Measurements from ENCODE around the gene KIF3A. TPM values are rescaled to one million over a fixed set of nuclear protein-coding genes. Genes with fewer than 3 reads are reported as not detected.

KIF3A gene
- total RNA-seq, 4 donors from 2014 or later: 2.2 to 7.6 (median 4.6) TPM

- no peak for DNase-seq
- 66 to 75% methylated on average over 4 of the region's 4 CpGs for WGBS, 2 donors
These were observed 85.4 kb downstream of the KIF3A start for GRCh38 chr5:132651838-132652469.

DNA sequence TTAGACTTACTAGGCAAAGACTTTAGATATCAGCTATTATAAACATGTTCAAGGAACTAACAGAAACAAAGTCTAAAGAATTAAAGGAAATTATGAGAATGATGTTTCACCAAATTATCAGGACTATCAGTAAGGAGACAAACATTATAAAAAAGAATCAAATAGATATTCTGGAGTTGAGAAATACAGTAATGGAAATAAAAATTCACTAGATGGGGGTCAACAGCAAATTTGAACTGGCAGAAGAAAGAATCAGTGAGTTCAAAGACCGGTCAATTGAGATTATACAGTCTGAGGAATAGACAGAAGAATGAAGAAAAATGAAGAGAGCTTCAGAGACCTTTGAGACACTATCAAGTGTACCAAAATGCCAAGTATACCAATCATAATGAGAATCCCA lies 89.0 kb downstream of the KIF3A start:
- peaks cover 0 to 9% (median 0%) of the 10 kb centered on the region in 3 donors for H3K9me3 ChIP-seq
- intact Hi-C loops (cut with DNase I): no loop called here
- H3K27ac ChIP-seq: no peak overlapping the region
- H3K4me1 ChIP-seq: no peaks in the 10 kb centered on the region
- H3K4me3 ChIP-seq: no peak overlapping the region
- TF ChIP-seq POLR2A (IDR thresholded peaks at IDR 0.05) (no peak), CTCF (IDR thresholded peaks at IDR 0.05) (no peak)
- 94 to 100% methylated on average over 1 of the region's 1 CpG for WGBS, 2 donors
- DNase-seq: no peak
- peaks cover 0 to 10% (median 0%) of the 10 kb centered on the region in 4 donors for H3K27me3 ChIP-seq
- peaks cover 0 to 16% (median 0%) of the 10 kb centered on the region in 3 donors for H3K36me3 ChIP-seq

More at GRCh38 chr5:132651838-132652469, 85.4 kb downstream of the KIF3A start:
- no peak for TF ChIP-seq POLR2A (IDR thresholded peaks at IDR 0.05)
- no peak for TF ChIP-seq CTCF (IDR thresholded peaks at IDR 0.05)
- H3K4me1 ChIP-seq: peaks cover 8 to 15% (median 10%) of the 10 kb centered on the region in 3 donors
- H3K27me3 ChIP-seq: peaks cover 0 to 46% (median 7%) of the 10 kb centered on the region in 4 donors
- intact Hi-C loops (cut with DNase I): no loop called here
- peaks cover 0 to 9% (median 0%) of the 10 kb centered on the region in 3 donors for H3K9me3 ChIP-seq
- no peaks in the 10 kb centered on the region for H3K36me3 ChIP-seq
- H3K4me3 ChIP-seq: no peak overlapping the region
- no peak overlapping the region for H3K27ac ChIP-seq

DNA sequence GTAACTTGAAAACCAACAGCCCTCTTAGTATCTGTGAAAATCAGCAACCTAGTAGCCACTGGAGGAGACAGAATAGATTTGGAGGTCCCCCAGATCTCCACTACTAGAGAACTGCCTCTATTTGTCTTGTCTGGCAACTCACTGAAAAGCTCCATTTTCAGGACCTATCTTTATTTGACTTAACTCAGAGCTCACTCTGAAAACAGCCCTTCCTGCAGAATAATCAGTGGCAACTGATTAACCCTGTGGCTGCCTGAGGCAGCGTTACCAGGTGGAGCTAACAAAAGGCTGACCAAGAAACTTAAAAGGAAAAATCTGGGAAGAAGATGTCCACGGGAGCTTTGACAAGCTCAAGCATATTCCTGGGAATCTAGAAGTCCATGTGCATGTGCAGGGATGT lies 89.9 kb downstream of the KIF3A start:
- WGBS, 2 donors: 75 to 100% methylated on average over 1 to 2 of the region's 2 CpGs
- TF ChIP-seq POLR2A (IDR thresholded peaks at IDR 0.05) (no peak), CTCF (IDR thresholded peaks at IDR 0.05) (no peak)
- DNase-seq: no peak
- Histone ChIP-seq H3K27ac (no peak overlapping the region), H3K9me3 (peaks cover 0 to 9% (median 0%) of the 10 kb centered on the region in 3 donors), H3K4me3 (no peak overlapping the region), H3K27me3 (peaks cover 0 to 1% (median 0%) of the 10 kb centered on the region in 4 donors), H3K4me1 (no peaks in the 10 kb centered on the region), H3K36me3 (peaks cover under 1 to 25% (median 4%) of the 10 kb centered on the region in 3 donors)
- intact Hi-C loops (cut with DNase I): no loop called here

- no peak for DNase-seq
- Histone ChIP-seq H3K9me3 (peaks cover 0 to 9% (median 0%) of the 10 kb centered on the region in 3 donors), H3K27me3 (no peaks in the 10 kb centered on the region), H3K4me3 (no peak overlapping the region), H3K27ac (no peak overlapping the region), H3K36me3 (peaks cover 4 to 32% (median 8%) of the 10 kb centered on the region in 3 donors), H3K4me1 (no peaks in the 10 kb centered on the region)
- intact Hi-C loops (cut with DNase I): no loop called here
- WGBS, 2 donors: 73 to 88% methylated on average over 11 of the region's 11 CpGs
- no peak for TF ChIP-seq CTCF (IDR thresholded peaks at IDR 0.05)
- no peak for TF ChIP-seq POLR2A (IDR thresholded peaks at IDR 0.05)
These were observed 90.6 kb downstream of the KIF3A start for GRCh38 chr5:132646583-132647266.

DNA sequence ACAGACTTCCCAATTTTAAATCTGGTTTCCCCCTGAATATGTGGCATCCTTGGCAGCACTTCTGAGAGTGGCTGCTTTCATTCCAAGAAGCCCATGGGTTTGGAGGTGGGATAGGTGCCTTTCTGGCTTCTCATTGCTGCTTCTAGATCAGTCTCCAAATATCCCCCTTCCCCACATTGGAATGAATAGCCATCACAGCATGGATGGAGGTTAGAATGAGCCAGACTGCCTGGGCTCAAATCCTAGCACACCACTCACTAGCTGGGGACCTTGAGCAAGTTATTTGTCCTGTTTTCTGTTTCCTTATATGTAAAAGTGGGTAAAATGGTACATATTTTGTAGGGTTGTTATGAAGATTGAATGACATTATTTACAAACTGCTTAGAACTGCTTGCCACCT lies 93.2 kb downstream of the KIF3A start:
- TF ChIP-seq POLR2A (IDR thresholded peaks at IDR 0.05): no peak
- no peak for TF ChIP-seq CTCF (IDR thresholded peaks at IDR 0.05)
- DNase-seq: no peak
- Histone ChIP-seq H3K9me3 (peaks cover 0 to 9% (median 0%) of the 10 kb centered on the region in 3 donors), H3K4me3 (no peak overlapping the region), H3K4me1 (no peaks in the 10 kb centered on the region), H3K36me3 (peaks cover 5 to 58% (median 11%) of the 10 kb centered on the region in 3 donors), H3K27ac (no peak overlapping the region), H3K27me3 (no peaks in the 10 kb centered on the region)
- intact Hi-C loops (cut with DNase I): no loop called here

Data from esophagus squamous epithelium (tissue), 5 donors.